SK-N-SH treated with all-trans-retinoic acid at 6 μM for 48 hours (cell line): Measurements from ENCODE around the gene IDH1.

Experiments used
- ARNTL ChIP-seq: fragments of 450-650 bp; formaldehyde crosslinking; IDR thresholded peaks from 2 replicates; pipeline ENCODE4 v1.5.0; 2020; ENCODE audit warnings: low read depth, mild to moderate bottlenecking, moderate library complexity, borderline replicate concordance
- BACH2 ChIP-seq: fragments of 250-450 bp; sonication (Bioruptor Pico); IDR thresholded peaks from 2 replicates; pipeline ENCODE4 v1.9.0; 2021; ENCODE audit warnings: mild to moderate bottlenecking, borderline replicate concordance
- CREB5 ChIP-seq: fragments of 250-450 bp; sonication (Bioruptor Pico); IDR thresholded peaks from 2 replicates; pipeline ENCODE4 v1.5.1; 2020; ENCODE audit warnings: low read depth, mild to moderate bottlenecking, moderate library complexity
- CSDC2 ChIP-seq: fragments of 250-450 bp; sonication (Bioruptor Pico); IDR thresholded peaks from 2 replicates; pipeline ENCODE4 v1.5.0; 2020; ENCODE audit warnings: mild to moderate bottlenecking, moderate library complexity
- ISL1 ChIP-seq: fragments of 250-450 bp; sonication (Bioruptor Pico); IDR thresholded peaks from 2 replicates; pipeline ENCODE4 v2.1.2; 2022; ENCODE audit warnings: mild to moderate bottlenecking, moderate library complexity
- PATZ1 ChIP-seq: fragments of 250-450 bp; sonication (Bioruptor Pico); IDR thresholded peaks from 2 replicates; pipeline ENCODE4 v1.8.0; 2020; ENCODE audit warnings: mild to moderate bottlenecking, moderate library complexity, borderline replicate concordance
- PPARA ChIP-seq: fragments of 250-450 bp; sonication (Bioruptor Pico); IDR thresholded peaks from 2 replicates; pipeline ENCODE4 v1.5.0; 2020; ENCODE audit warnings: mild to moderate bottlenecking, borderline replicate concordance
- RARB ChIP-seq: fragments of 250-450 bp; sonication (Bioruptor Pico); IDR thresholded peaks from 2 replicates; pipeline ENCODE4 v1.8.0; 2021; ENCODE audit warnings: mild to moderate bottlenecking, moderate library complexity
- SNAI2 ChIP-seq: fragments of 250-450 bp; sonication (Bioruptor Pico); IDR thresholded peaks from 2 replicates; pipeline ENCODE4 v1.5.0; 2020; ENCODE audit warnings: mild to moderate bottlenecking, moderate library complexity
- TCF4 ChIP-seq: fragments of 250-450 bp; sonication (Bioruptor Pico); IDR thresholded peaks from 2 replicates; pipeline ENCODE4 v1.8.0; 2021; ENCODE audit warnings: mild to moderate bottlenecking, moderate library complexity, borderline replicate concordance
- TSHZ2 ChIP-seq: fragments of 250-450 bp; sonication (Bioruptor Pico); IDR thresholded peaks from 2 replicates; pipeline ENCODE4 v1.5.0; 2020; ENCODE audit warnings: mild to moderate bottlenecking, moderate library complexity
- ZFP30 ChIP-seq: fragments of 450-650 bp; formaldehyde crosslinking; IDR thresholded peaks from 2 replicates; pipeline ENCODE4 v1.5.0; 2022; ENCODE audit warnings: mild to moderate bottlenecking, moderate library complexity
- ZNF8 ChIP-seq: fragments of 450-650 bp; formaldehyde crosslinking; IDR thresholded peaks from 2 replicates; pipeline ENCODE4 v1.5.0; 2020; ENCODE audit warnings: mild to moderate bottlenecking, moderate library complexity

GRCh38 chr2:208279236-208279635, 24.4 kb upstream of the IDH1 start:
- no peak for TF ChIP-seq PATZ1 (CRISPR knock-in tag)
- no peak for TF ChIP-seq RARB
- no peak for TF ChIP-seq ZFP30
- no peak for TF ChIP-seq ZNF8
- no peak for TF ChIP-seq CREB5 (CRISPR knock-in tag)
- no peak for TF ChIP-seq TCF4
- TF ChIP-seq SNAI2 (CRISPR knock-in tag) = no peak
- no peak for TF ChIP-seq PPARA (CRISPR knock-in tag)
- no peak for TF ChIP-seq ARNTL
- TF ChIP-seq CSDC2 (CRISPR knock-in tag) = no peak
- TF ChIP-seq BACH2 (CRISPR knock-in tag) = no peak
- no peak for TF ChIP-seq TSHZ2 (CRISPR knock-in tag)
- TF ChIP-seq ISL1 = no peak
